GM12892 (cell line): ENCODE data around the gene GPI.

Experiments
- POLR2A ChIP-seq: IDR thresholded peaks from 2 replicates; pipeline ENCODE4 v1.6.1; 2011; ENCODE audit warnings: low read depth, low read length, control low read depth
- POLR2AphosphoS5 ChIP-seq: IDR thresholded peaks from 2 replicates; pipeline ENCODE4 v1.6.1; 2011; ENCODE audit warnings: low read depth, low read length, control low read depth
- TAF1 ChIP-seq: IDR thresholded peaks from 2 replicates; pipeline ENCODE4 v1.6.1; 2011; ENCODE audit warnings: low read depth, mild to moderate bottlenecking, control low read depth, low read length, borderline replicate concordance

DNA sequence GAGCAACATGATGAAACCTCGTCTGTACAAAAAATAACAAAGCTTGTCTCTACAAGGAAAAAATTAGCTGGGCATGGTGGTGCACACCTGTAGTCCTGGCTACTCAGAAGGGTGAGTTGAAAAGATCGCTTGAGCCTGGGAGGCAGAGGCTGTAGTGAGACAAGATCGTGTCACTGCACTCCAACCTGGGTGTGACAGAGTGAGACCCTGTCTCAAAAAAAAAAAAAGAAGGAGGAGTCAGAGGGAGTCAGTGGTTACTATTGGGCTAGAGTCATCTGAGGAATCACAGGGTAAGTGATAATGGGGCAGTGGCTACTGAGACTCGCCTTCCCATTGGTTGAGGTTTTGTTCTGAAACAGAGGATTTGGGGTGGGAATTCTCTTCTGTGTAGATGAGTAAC is 1.9 kb upstream of the GPI start:
- TF ChIP-seq POLR2A (no peak), TAF1 (no peak), POLR2AphosphoS5 (no peak)
